ENCODE results near the gene TSC1. TPM values are rescaled to one million over a fixed set of nuclear protein-coding genes. Genes with fewer than 3 reads are reported as not detected.

The TSC1 gene
- total RNA-seq, 1 donor from 2014 or later: 69.0 TPM

DNA sequence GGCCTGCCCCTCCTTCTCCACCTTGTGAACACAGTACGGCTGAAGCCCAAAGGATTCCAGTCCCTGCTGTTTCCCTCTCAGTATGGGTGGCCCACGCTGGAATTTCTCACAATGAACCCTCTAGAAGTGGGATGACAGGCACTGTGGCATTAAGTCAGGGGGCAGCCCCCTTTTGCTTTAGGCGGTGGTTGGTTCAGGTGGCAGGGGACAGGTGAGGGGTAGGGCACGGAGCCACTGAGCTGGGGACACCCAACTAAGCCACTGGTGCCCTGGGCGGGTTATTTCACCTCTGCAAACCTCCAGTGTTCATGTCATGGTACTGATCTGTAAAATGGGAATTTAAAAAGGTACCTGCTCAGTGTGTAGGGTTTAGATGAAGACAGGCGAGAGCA, 58.1 kb downstream of the TSC1 start:
- Mint-ChIP-seq H3K27me3 (no peaks in the 10 kb centered on the region), H3K36me3 (ENCODE audit: insufficient read depth) (no peaks in the 10 kb centered on the region), H3K27ac (peak overlapping the region; percentile 5), H3K4me3 (ENCODE audit: low read depth) (no peak overlapping the region), H3K9me3 (ENCODE audit: low read depth) (no peaks in the 10 kb centered on the region), H3K4me1 (ENCODE audit: low read depth) (no peaks in the 10 kb centered on the region)
- no peak for DNase-seq (ENCODE audit: low spot score, unreplicated experiment)
- TF ChIP-seq, protein P1, sequence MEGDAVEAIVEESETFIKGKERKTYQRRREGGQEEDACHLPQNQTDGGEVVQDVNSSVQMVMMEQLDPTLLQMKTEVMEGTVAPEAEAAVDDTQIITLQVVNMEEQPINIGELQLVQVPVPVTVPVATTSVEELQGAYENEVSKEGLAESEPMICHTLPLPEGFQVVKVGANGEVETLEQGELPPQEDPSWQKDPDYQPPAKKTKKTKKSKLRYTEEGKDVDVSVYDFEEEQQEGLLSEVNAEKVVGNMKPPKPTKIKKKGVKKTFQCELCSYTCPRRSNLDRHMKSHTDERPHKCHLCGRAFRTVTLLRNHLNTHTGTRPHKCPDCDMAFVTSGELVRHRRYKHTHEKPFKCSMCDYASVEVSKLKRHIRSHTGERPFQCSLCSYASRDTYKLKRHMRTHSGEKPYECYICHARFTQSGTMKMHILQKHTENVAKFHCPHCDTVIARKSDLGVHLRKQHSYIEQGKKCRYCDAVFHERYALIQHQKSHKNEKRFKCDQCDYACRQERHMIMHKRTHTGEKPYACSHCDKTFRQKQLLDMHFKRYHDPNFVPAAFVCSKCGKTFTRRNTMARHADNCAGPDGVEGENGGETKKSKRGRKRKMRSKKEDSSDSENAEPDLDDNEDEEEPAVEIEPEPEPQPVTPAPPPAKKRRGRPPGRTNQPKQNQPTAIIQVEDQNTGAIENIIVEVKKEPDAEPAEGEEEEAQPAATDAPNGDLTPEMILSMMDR (IDR thresholded peaks at IDR 0.05; ENCODE audit: unreplicated experiment): no peak

DNA sequence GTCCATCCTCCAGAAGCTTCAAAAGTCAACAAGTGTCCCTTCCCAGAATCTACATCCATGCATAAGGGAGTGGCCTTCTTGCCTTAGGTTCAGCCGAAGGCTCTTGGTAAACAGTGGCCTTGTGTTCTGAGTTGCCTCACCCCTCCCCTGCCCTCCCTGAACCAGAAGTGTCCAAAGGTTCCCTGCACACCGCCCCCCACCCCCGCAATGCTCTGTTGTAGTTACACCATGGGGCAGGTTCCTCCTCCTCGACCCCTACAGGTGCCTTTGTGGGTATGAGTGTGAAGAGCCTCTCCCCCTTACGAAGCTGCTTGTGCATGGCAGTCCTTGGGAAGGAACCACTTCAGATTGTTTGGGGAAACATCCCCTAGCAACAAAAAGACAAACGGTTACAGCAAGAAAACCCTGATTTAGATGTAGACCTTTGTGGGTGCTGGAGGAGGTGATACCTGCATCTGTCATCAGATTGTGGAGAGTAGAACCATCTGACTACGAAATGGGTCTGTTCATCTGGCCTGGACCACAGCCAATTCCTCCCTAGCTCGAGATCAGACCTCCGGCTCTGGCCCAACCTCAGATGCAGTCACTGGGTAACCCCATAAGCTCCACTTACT, 58.6 kb downstream of the TSC1 start:
- Mint-ChIP-seq H3K27me3 (no peaks in the 10 kb centered on the region), H3K4me3 (ENCODE audit: low read depth) (no peak overlapping the region), H3K36me3 (ENCODE audit: insufficient read depth) (no peaks in the 10 kb centered on the region), H3K9me3 (ENCODE audit: low read depth) (no peaks in the 10 kb centered on the region), H3K4me1 (ENCODE audit: low read depth) (no peaks in the 10 kb centered on the region), H3K27ac (peak overlapping the region; percentile 5)
- TF ChIP-seq, protein P1 (IDR thresholded peaks at IDR 0.05; ENCODE audit: unreplicated experiment): no peak
- no peak for DNase-seq (ENCODE audit: low spot score, unreplicated experiment)

DNA sequence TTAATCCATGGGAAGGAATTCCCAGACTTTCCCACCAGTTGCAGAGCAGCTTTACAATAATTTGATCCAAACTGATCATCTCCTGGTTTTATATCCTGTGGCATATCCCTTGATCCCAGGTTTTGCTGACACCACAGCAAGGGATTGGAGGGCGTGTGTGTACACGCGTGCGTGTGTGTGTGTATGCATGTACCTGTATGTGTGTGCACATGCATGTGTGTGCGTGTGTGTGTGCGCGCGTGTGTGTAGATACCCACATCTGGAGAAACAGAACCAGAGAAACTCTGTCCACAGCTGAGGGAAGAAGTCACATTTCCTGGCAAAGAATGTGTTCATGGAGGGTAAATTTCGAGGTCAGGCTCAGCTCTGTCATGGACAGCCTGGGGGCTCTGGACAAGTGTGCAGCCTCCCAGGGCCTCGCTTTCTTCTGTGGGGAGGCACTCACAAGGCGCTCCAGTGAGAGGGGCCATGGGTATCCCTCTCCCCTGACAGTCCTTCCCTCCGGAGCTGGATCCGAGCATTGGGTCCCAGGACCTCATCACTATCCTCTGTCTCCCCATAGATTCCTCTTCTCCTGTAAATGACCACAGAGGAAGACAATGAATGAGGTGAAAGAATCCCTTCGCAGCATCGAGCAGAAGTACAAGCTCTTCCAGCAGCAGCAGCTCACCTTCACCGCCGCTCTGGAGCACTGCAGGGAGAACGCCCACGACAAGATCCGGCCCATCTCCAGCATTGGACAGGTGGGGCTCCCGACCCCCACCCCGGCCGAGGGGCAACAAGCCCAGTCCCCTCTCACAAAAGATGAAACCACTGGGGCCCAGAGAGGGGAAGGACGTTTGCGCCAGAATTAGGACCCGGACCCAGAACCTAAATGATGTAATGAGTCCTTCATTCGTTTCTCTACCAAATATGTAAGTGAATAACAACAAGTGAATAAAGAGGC, 60.8 kb downstream of the TSC1 start:
- no peak for DNase-seq (ENCODE audit: low spot score, unreplicated experiment)
- no peaks in the 10 kb centered on the region for H3K4me1 Mint-ChIP-seq (ENCODE audit: low read depth)

DNA sequence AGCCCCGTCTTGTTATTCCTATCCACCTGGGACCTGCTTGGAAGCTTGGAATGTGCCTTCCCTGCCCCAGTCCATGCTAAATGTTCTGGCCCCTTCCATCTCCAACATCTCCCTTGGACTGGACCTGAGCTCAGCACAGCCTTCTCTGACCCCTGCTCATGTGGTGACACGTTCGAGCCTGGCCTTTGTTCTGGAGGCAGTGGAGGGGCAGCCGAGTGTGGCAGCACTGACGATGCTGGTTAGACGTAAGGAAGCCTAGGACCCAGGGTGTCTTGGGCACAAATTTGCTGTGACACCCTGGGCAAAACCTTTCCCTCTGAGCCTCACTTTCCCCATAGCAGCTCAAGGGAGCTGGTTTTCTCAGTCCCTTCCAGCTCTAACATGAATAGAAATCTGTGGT, 61.8 kb downstream of the TSC1 start:
- Mint-ChIP-seq H3K27ac (no peak overlapping the region), H3K9me3 (ENCODE audit: low read depth) (no peaks in the 10 kb centered on the region), H3K4me1 (ENCODE audit: low read depth) (no peaks in the 10 kb centered on the region), H3K4me3 (ENCODE audit: low read depth) (no peak overlapping the region), H3K27me3 (no peaks in the 10 kb centered on the region), H3K36me3 (ENCODE audit: insufficient read depth) (no peaks in the 10 kb centered on the region)
- no peak for DNase-seq (ENCODE audit: low spot score, unreplicated experiment)
- TF ChIP-seq, protein P1 (IDR thresholded peaks at IDR 0.05; ENCODE audit: unreplicated experiment): no peak

More for the DNA sequence above, 60.8 kb downstream of the TSC1 start:
- no peaks in the 10 kb centered on the region for H3K36me3 Mint-ChIP-seq (ENCODE audit: insufficient read depth)
- no peaks in the 10 kb centered on the region for H3K9me3 Mint-ChIP-seq (ENCODE audit: low read depth)
- H3K27ac Mint-ChIP-seq: no peak overlapping the region
- no peak overlapping the region for H3K4me3 Mint-ChIP-seq (ENCODE audit: low read depth)
- TF ChIP-seq, protein P1 (IDR thresholded peaks at IDR 0.05; ENCODE audit: unreplicated experiment): no peak
- H3K27me3 Mint-ChIP-seq: no peaks in the 10 kb centered on the region

DNA sequence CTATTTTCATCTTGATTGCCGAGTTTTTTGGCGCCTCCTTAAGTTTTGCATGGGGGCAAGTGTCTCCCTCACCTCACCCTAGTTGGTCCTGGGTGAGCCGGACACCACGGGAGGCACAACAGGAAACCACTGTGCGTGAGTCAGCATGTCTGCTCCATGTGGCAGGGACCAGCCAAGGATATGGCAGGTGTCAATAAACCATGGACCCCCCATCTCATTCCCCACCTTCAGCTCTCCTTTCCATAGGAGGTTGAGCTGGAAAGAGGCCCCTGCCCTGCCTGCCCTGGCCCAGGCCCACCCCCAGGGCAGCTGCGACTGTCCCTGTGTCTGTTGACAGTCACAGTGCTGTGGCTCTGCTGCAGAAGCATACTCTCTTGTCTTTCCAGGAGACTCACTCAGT, 62.6 kb downstream of the TSC1 start:
- Mint-ChIP-seq H3K9me3 (ENCODE audit: low read depth) (no peaks in the 10 kb centered on the region), H3K27ac (no peak overlapping the region), H3K27me3 (no peaks in the 10 kb centered on the region), H3K36me3 (ENCODE audit: insufficient read depth) (no peaks in the 10 kb centered on the region), H3K4me3 (ENCODE audit: low read depth) (no peak overlapping the region), H3K4me1 (ENCODE audit: low read depth) (no peaks in the 10 kb centered on the region)
- DNase-seq (ENCODE audit: low spot score, unreplicated experiment): no peak
- TF ChIP-seq, protein P1 (IDR thresholded peaks at IDR 0.05; ENCODE audit: unreplicated experiment): no peak

Measured in progenitor cell of endocrine pancreas (in vitro differentiated cells).